ENCODE measurements around the gene ZFAND3.

- TF ChIP-seq CTCF (conservative IDR thresholded peaks at IDR 0.05; ENCODE audit: low read depth in 2 of 2) (no peak), JUNB (IDR thresholded peaks at IDR 0.05; ENCODE audit: unreplicated experiment) (no peak), EZH2 (IDR thresholded peaks at IDR 0.05; ENCODE audit: low read depth, unreplicated experiment) (no peak), EZH2phosphoT487 (IDR thresholded peaks at IDR 0.05; ENCODE audit: unreplicated experiment) (no peak), ETS1 (IDR thresholded peaks at IDR 0.05) (no peak), STAT1 (IDR thresholded peaks at IDR 0.05; ENCODE audit: unreplicated experiment) (no peak), ZNF114 (CRISPR knock-in tag; IDR thresholded peaks at IDR 0.05) (no peak), REST (IDR thresholded peaks at IDR 0.05; ENCODE audit: unreplicated experiment) (no peak), POLR2AphosphoS5 (IDR thresholded peaks at IDR 0.05; ENCODE audit: low read depth) (no peak), CREB1 (CRISPR knock-in tag; IDR thresholded peaks at IDR 0.05; ENCODE audit: low read depth) (no peak), NANOG (IDR thresholded peaks at IDR 0.05; ENCODE audit: borderline replicate concordance) (no peak), ZNF331 (CRISPR knock-in tag; IDR thresholded peaks at IDR 0.05; ENCODE audit: low read depth) (no peak)
Observed at GRCh38 chr6:37850728-37851285, 31.3 kb downstream of the ZFAND3 start.

Measured in GM23338 (cell line).